NB4 (cell line): ENCODE measurements around the gene RAPGEF4.
"Not testable (repeated sequence)": the region's sequence is repeated elsewhere in the genome, so short reads cannot be mapped to it uniquely, and the experiment has no call there.

ENCODE experiments used
- DNase-seq: peaks from one replicate; pipeline ENCODE4 v3.0.0; 2010; ENCODE audit warnings: low read depth
- H3K4me3 ChIP-seq: one replicate; pipeline ENCODE4 v1.5.1; 2011; ENCODE audit warnings: mild to moderate bottlenecking, low read depth, low read length, moderate library complexity
- CTCF ChIP-seq: IDR thresholded peaks from one replicate; pipeline ENCODE4 v1.5.1; 2012; ENCODE audit warnings: low read depth, low read length
- MAX ChIP-seq: IDR thresholded peaks from 2 replicates; pipeline ENCODE4 v1.6.1; 2011; ENCODE audit warnings: low read depth, low read length
- MYC ChIP-seq: IDR thresholded peaks from 2 replicates; pipeline ENCODE4 v1.6.1; 2011; ENCODE audit warnings: low read depth, low read length
- POLR2A ChIP-seq: IDR thresholded peaks from 2 replicates; pipeline ENCODE4 v1.6.1; 2011; ENCODE audit warnings: mild to moderate bottlenecking; ENCODE audit not compliant: insufficient read length; ENCODE audit errors: extremely low read depth

The RAPGEF4 gene

DNA sequence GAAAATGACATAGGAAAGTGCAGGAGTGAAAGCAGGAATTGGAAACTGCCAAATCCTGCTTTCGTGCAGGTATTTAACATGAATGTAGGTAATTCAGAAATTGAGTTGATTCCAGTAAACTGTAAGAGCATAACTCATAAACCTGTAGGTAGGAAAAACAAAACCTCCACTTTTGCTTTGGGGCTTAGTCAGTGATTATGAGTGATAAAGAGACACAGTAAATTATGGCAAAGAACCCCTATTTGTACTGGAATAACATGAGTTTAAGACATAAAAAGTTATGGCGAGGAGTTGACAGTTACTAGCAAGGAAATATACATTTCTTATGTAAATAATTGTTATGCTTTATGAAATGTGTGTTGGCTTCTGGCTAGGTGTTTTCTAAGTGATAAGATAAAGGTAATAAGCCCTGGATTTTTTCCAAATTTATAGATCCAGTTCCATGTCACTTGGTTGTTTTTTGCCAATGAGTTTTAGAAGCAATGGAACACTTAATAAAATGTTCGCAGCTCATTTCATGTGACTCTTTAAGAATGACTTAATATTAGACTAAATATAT lies 357.3 kb downstream of the RAPGEF4 start:
- DNase-seq: no peak
- TF ChIP-seq MAX: no peak
- no peak for TF ChIP-seq CTCF
- no peak for TF ChIP-seq POLR2A
- TF ChIP-seq MYC: no peak
- no peak overlapping the region for H3K4me3 ChIP-seq

DNA sequence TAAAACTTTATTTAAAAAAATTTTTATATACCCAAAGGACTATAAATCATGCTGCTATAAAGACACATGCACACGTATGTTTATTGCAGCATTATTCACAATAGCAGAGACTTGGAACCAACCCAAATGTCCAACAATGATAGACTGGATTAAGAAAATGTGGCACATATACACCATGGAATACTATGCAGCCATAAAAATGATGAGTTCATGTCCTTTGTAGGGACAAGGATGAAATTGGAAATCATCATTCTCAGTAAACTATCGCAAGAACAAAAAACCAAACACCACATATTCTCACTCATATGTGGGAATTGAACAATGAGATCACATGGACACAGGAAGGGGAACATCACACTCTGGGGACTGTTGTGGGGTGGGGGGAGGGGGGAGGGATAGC lies 358.0 kb downstream of the RAPGEF4 start:
- H3K4me3 ChIP-seq, DNase-seq: not testable (repeated sequence)

DNA sequence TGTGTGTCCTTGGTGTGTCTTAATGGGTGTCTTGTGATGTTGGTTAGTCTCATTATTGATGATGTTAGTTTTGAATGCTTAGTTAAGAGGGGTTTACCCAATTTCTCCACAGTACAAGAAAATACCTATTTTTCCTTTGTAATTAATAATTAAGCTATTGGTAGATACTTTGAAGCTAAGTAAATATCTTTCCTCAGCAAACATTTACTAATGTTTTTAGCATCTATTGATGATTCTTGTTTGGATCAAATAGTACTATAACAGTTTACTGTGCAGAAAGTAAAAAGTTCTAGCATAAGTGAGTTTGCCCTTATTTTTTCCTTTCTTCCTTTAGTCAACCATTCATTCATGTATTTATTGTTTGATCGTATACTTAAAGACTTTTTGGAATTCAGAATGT lies 359.1 kb downstream of the RAPGEF4 start:
- no peak overlapping the region for H3K4me3 ChIP-seq
- no peak for TF ChIP-seq MYC
- no peak for DNase-seq

DNA sequence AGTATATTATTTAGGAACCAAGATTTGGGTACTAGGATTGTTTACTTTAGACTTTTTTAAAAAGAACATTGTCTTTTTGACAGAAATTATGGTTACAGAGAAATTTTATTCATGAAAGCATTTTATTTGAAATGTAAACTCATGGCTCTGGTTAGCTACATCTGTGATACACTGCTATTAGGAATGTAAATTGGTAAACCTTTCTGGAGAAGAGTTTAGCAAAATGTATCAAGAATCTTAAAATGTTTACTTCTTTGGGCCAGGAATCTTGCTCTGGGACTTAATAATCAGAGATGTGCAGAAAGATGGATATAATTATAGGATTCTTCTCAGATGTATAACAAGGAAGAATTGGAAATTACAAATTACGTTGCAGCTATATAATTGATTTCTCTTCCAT lies 359.7 kb downstream of the RAPGEF4 start:
- TF ChIP-seq MAX (no peak), CTCF (no peak), POLR2A (no peak), MYC (no peak)
- H3K4me3 ChIP-seq: no peak overlapping the region
- no peak for DNase-seq

DNA sequence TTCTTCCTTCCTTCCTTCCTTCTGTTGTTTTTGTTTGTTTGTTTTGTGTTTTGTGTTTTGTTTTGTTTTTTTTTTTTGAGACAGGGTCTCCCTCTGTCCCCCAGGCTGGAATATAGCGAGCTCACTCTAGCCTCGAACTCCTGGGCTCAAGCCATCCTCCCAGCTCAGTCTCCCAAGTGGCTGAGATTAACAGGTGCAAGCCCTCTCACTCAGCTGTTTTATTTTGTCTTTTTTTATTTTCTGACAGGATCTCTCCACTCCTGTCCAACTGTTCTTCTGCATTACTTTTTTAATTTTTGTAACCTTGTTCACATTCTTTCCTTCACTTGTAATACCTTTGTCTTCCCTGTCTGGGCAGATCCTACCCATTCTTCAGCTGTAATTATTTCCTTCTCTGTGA lies 363.6 kb downstream of the RAPGEF4 start:
- TF ChIP-seq CTCF: no peak
- TF ChIP-seq POLR2A: no peak
- no peak for TF ChIP-seq MYC
- no peak for TF ChIP-seq MAX
- H3K4me3 ChIP-seq: no peak overlapping the region
- DNase-seq: no peak

- TF ChIP-seq CTCF (no peak), MAX (no peak), POLR2A (no peak), MYC (no peak)
- no peak for DNase-seq
- no peak overlapping the region for H3K4me3 ChIP-seq
These were observed 364.2 kb downstream of the RAPGEF4 start for GRCh38 chr2:173099804-173100203.

GRCh38 chr2:173101687-173102086 lies 366.0 kb downstream of the RAPGEF4 start:
- no peak for DNase-seq
- TF ChIP-seq CTCF: no peak
- TF ChIP-seq POLR2A: no peak
- no peak for TF ChIP-seq MAX
- TF ChIP-seq MYC: no peak
- no peak overlapping the region for H3K4me3 ChIP-seq
